Endothelial cell (in vitro differentiated cells): ENCODE measurements around the gene BPIFA3. TPM values are rescaled to one million over a fixed set of nuclear protein-coding genes. Genes with fewer than 3 reads are reported as not detected.

ENCODE experiments used
- DNase-seq: peaks from one replicate; pipeline ENCODE4 v3.0.0; 2021; ENCODE audit warnings: low spot score
- H3K27ac Mint-ChIP-seq: one replicate; pipeline ENCODE4 v1.8.0; 2021; ENCODE audit warnings: mixed read lengths, inconsistent platforms; ENCODE audit not compliant: unreplicated experiment
- H3K27me3 Mint-ChIP-seq: one replicate; pipeline ENCODE4 v1.8.0; 2021; ENCODE audit warnings: mild to moderate bottlenecking, moderate library complexity, mixed read lengths, inconsistent platforms; ENCODE audit not compliant: unreplicated experiment
- H3K36me3 Mint-ChIP-seq: one replicate; pipeline ENCODE4 v1.8.0; 2021; ENCODE audit warnings: mild to moderate bottlenecking, low read depth, mixed read lengths, inconsistent platforms; ENCODE audit not compliant: unreplicated experiment
- H3K4me1 Mint-ChIP-seq: one replicate; pipeline ENCODE4 v1.8.0; 2021; ENCODE audit warnings: mild to moderate bottlenecking, mixed read lengths, inconsistent platforms; ENCODE audit not compliant: unreplicated experiment
- H3K4me3 Mint-ChIP-seq: one replicate; pipeline ENCODE4 v1.8.0; 2021; ENCODE audit warnings: mild to moderate bottlenecking, mixed read lengths, inconsistent platforms; ENCODE audit not compliant: unreplicated experiment
- H3K9me3 Mint-ChIP-seq: one replicate; pipeline ENCODE4 v1.8.0; 2021; ENCODE audit warnings: mixed read lengths, inconsistent platforms; ENCODE audit not compliant: unreplicated experiment
- CTCF ChIP-seq: fragments of 200-600 bp; sonication (generic); IDR thresholded peaks from one replicate; pipeline ENCODE4 v1.5.0; 2021; ENCODE audit warnings: antibody characterized with exemption; ENCODE audit not compliant: unreplicated experiment
- total RNA-seq: library from RNA; stranded (reverse); fragmentation: NEBNext Ultra II Directional; extraction: Animal tissue kit (Norgen Biotek cat#: 25700); gene quantifications from one replicate; pipeline ENCODE4 v1.2.1, GENCODE V29; 2021; ENCODE audit not compliant: unreplicated experiment

Gene BPIFA3
- total RNA-seq, 1 donor from 2014 or later: not detected

DNA sequence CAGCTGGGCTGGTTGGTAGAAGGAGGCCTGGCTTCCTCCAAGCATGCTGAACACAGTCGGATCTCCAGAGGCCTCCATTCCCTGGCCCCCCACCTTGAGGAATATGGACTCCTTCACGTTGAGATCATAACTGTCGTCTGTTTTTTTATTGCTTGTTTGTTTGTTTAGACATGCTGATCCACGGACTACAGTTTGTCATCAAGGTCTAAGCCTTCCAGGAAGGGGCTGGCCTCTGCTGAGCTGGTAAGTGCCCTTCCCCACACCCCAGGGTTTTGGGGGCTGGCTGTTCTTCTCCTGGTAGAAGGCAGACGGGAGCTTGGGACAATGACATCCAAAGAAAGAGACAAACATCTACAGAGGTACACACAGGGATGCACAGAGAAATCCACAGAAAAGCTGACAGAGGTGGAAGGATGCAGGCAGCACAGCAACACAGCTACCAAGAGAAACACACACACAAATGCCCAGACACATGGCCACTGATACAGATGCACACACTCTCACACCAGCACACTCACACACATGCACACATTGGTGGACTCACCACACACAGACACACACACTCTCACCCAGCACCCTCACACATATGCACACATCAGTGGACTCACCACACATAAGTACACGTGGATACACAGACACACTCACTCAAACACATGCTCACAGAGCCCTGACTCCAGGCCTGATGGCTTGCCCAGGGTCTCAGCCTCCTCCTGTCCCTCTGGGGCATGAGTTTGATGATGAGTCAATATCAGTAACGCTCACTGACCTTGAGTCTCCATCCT, 25.4 kb downstream of the BPIFA3 start:
- Mint-ChIP-seq H3K9me3 (no peaks in the 10 kb centered on the region), H3K27me3 (peaks cover 7% of the 10 kb centered on the region), H3K4me3 (no peak overlapping the region), H3K27ac (no peak overlapping the region), H3K36me3 (no peaks in the 10 kb centered on the region), H3K4me1 (no peaks in the 10 kb centered on the region)
- DNase-seq: no peak
- no peak for TF ChIP-seq CTCF

GRCh38 chr20:33246077-33246476, 28.9 kb downstream of the BPIFA3 start:
- DNase-seq: no peak
- H3K9me3 Mint-ChIP-seq: no peaks in the 10 kb centered on the region
- peaks cover 3% of the 10 kb centered on the region for H3K27me3 Mint-ChIP-seq
- no peak overlapping the region for H3K4me3 Mint-ChIP-seq
- no peak for TF ChIP-seq CTCF
- no peaks in the 10 kb centered on the region for H3K36me3 Mint-ChIP-seq
- H3K27ac Mint-ChIP-seq: no peak overlapping the region
- H3K4me1 Mint-ChIP-seq: no peaks in the 10 kb centered on the region

GRCh38 chr20:33249456-33249855, 32.3 kb downstream of the BPIFA3 start:
- Mint-ChIP-seq H3K4me1 (no peaks in the 10 kb centered on the region), H3K27me3 (no peaks in the 10 kb centered on the region), H3K27ac (no peak overlapping the region), H3K4me3 (no peak overlapping the region), H3K9me3 (no peaks in the 10 kb centered on the region), H3K36me3 (no peaks in the 10 kb centered on the region)
- no peak for TF ChIP-seq CTCF
- no peak for DNase-seq

- Mint-ChIP-seq H3K9me3 (no peaks in the 10 kb centered on the region), H3K36me3 (no peaks in the 10 kb centered on the region), H3K27ac (no peak overlapping the region), H3K4me1 (no peaks in the 10 kb centered on the region), H3K27me3 (no peaks in the 10 kb centered on the region), H3K4me3 (no peak overlapping the region)
- no peak for TF ChIP-seq CTCF
- DNase-seq: no peak
Observed at GRCh38 chr20:33250666-33251065, 33.5 kb downstream of the BPIFA3 start.

GRCh38 chr20:33251496-33251895, 34.3 kb downstream of the BPIFA3 start:
- DNase-seq: no peak
- Mint-ChIP-seq H3K4me1 (no peaks in the 10 kb centered on the region), H3K9me3 (no peaks in the 10 kb centered on the region), H3K27ac (no peak overlapping the region), H3K36me3 (no peaks in the 10 kb centered on the region), H3K4me3 (no peak overlapping the region), H3K27me3 (no peaks in the 10 kb centered on the region)
- no peak for TF ChIP-seq CTCF
